ENCODE results near the gene CLASP1.

Gene CLASP1

GRCh38 chr2:121473512-121473911, 175.8 kb downstream of the CLASP1 start:
- peaks cover 11% of the 10 kb centered on the region for H4K20me1 ChIP-seq (ENCODE audit: insufficient read depth, low read length)
- H3K9me3 ChIP-seq (ENCODE audit: insufficient read depth, low read length): no peaks in the 10 kb centered on the region
- H3K4me2 ChIP-seq (ENCODE audit: low read length): no peak overlapping the region
- H3K9ac ChIP-seq (ENCODE audit: low read length): no peak overlapping the region
- no peak overlapping the region for H3K4me3 ChIP-seq (ENCODE audit: low read length)
- no peaks in the 10 kb centered on the region for H3K4me1 ChIP-seq (ENCODE audit: low read length)
- no peak overlapping the region for H2AFZ ChIP-seq (ENCODE audit: low read depth, low read length)
- no peaks in the 10 kb centered on the region for H3K27me3 ChIP-seq (ENCODE audit: low read depth, low read length)
- H3K36me3 ChIP-seq (replicated peaks; ENCODE audit: low read depth, low read length): peaks cover 14% of the 10 kb centered on the region
- no peak overlapping the region for H3K27ac ChIP-seq (ENCODE audit: low read length)
- 0 out of 2 replicates have a peak, but pooled peaks cover 6% of the 10 kb centered on the region for H3K79me2 ChIP-seq (ENCODE audit: low read length)
- TF ChIP-seq EZH2phosphoT487 (IDR thresholded peaks at IDR 0.05; ENCODE audit: low read depth) (no peak), CTCF (IDR thresholded peaks at IDR 0.05; ENCODE audit: low read depth, low read length) (no peak)

GRCh38 chr2:121472470-121472993, 176.7 kb downstream of the CLASP1 start:
- no peaks in the 10 kb centered on the region for H3K4me1 ChIP-seq (ENCODE audit: low read length)
- no peak overlapping the region for H3K9ac ChIP-seq (ENCODE audit: low read length)
- peaks cover 11% of the 10 kb centered on the region for H4K20me1 ChIP-seq (ENCODE audit: insufficient read depth, low read length)

GRCh38 chr2:121471532-121472469, 177.5 kb downstream of the CLASP1 start:
- H3K27ac ChIP-seq (ENCODE audit: low read length): no peak overlapping the region
- 0 out of 2 replicates have a peak, but pooled peaks cover 6% of the 10 kb centered on the region for H3K79me2 ChIP-seq (ENCODE audit: low read length)
- H2AFZ ChIP-seq (ENCODE audit: low read depth, low read length): no peak overlapping the region
- no peak overlapping the region for H3K4me2 ChIP-seq (ENCODE audit: low read length)
- no peak overlapping the region for H3K4me3 ChIP-seq (ENCODE audit: low read length)
- TF ChIP-seq EZH2phosphoT487 (IDR thresholded peaks at IDR 0.05; ENCODE audit: low read depth): no peak
- no peaks in the 10 kb centered on the region for H3K9me3 ChIP-seq (ENCODE audit: insufficient read depth, low read length)
- H3K4me1 ChIP-seq (ENCODE audit: low read length): no peaks in the 10 kb centered on the region
- peaks cover 9% of the 10 kb centered on the region for H4K20me1 ChIP-seq (ENCODE audit: insufficient read depth, low read length)
- peaks cover 14% of the 10 kb centered on the region for H3K36me3 ChIP-seq (replicated peaks; ENCODE audit: low read depth, low read length)
- no peak overlapping the region for H3K9ac ChIP-seq (ENCODE audit: low read length)
- H3K27me3 ChIP-seq (ENCODE audit: low read depth, low read length): no peaks in the 10 kb centered on the region

More at GRCh38 chr2:121472470-121472993, 176.7 kb downstream of the CLASP1 start:
- Histone ChIP-seq H3K27me3 (ENCODE audit: low read depth, low read length) (no peaks in the 10 kb centered on the region), H3K4me3 (ENCODE audit: low read length) (no peak overlapping the region), H3K79me2 (ENCODE audit: low read length) (0 out of 2 replicates have a peak, but pooled peaks cover 6% of the 10 kb centered on the region), H3K27ac (ENCODE audit: low read length) (no peak overlapping the region), H3K4me2 (ENCODE audit: low read length) (no peak overlapping the region), H3K36me3 (replicated peaks; ENCODE audit: low read depth, low read length) (peaks cover 14% of the 10 kb centered on the region), H2AFZ (ENCODE audit: low read depth, low read length) (no peak overlapping the region), H3K9me3 (ENCODE audit: insufficient read depth, low read length) (no peaks in the 10 kb centered on the region)
- TF ChIP-seq EZH2phosphoT487 (IDR thresholded peaks at IDR 0.05; ENCODE audit: low read depth) (no peak), CTCF (IDR thresholded peaks at IDR 0.05; ENCODE audit: low read depth, low read length) (no peak)

- H3K36me3 ChIP-seq (replicated peaks; ENCODE audit: low read depth, low read length): peaks cover 21% of the 10 kb centered on the region
- no peaks in the 10 kb centered on the region for H3K9me3 ChIP-seq (ENCODE audit: insufficient read depth, low read length)
- no peak overlapping the region for H3K9ac ChIP-seq (ENCODE audit: low read length)
- H3K4me2 ChIP-seq (ENCODE audit: low read length): no peak overlapping the region
- H3K27ac ChIP-seq (ENCODE audit: low read length): no peak overlapping the region
- H3K79me2 ChIP-seq (ENCODE audit: low read length): 0 out of 2 replicates have a peak, but pooled peaks cover 2% of the 10 kb centered on the region
- no peak for TF ChIP-seq EZH2phosphoT487 (IDR thresholded peaks at IDR 0.05; ENCODE audit: low read depth)
- no peak for TF ChIP-seq CTCF (IDR thresholded peaks at IDR 0.05; ENCODE audit: low read depth, low read length)
- no peaks in the 10 kb centered on the region for H3K4me1 ChIP-seq (ENCODE audit: low read length)
- no peaks in the 10 kb centered on the region for H3K27me3 ChIP-seq (ENCODE audit: low read depth, low read length)
- no peak overlapping the region for H3K4me3 ChIP-seq (ENCODE audit: low read length)
- H4K20me1 ChIP-seq (ENCODE audit: insufficient read depth, low read length): peaks cover 4% of the 10 kb centered on the region
- H2AFZ ChIP-seq (ENCODE audit: low read depth, low read length): no peak overlapping the region
Observed at GRCh38 chr2:121470917-121471316, 178.3 kb downstream of the CLASP1 start.
